Measurements from ENCODE around the gene LNPEP.

DNA sequence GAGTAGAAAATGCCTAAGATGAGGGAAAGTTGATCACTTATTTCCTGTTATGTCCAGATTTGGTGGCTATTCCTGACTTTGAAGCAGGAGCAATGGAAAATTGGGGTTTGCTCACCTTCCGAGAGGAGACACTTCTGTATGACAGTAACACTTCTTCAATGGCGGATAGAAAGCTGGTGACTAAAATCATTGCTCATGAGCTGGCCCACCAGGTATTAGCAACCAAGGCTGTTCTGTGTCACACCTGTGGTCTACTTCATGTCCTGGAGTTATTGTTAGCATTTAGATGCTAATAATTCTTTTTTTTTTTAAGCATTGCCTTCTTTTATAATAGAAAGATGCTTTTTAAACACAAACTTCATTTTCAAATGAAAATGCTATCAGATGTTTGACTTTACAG lies 57.9 kb downstream of the LNPEP start:
- TF ChIP-seq, protein P1, sequence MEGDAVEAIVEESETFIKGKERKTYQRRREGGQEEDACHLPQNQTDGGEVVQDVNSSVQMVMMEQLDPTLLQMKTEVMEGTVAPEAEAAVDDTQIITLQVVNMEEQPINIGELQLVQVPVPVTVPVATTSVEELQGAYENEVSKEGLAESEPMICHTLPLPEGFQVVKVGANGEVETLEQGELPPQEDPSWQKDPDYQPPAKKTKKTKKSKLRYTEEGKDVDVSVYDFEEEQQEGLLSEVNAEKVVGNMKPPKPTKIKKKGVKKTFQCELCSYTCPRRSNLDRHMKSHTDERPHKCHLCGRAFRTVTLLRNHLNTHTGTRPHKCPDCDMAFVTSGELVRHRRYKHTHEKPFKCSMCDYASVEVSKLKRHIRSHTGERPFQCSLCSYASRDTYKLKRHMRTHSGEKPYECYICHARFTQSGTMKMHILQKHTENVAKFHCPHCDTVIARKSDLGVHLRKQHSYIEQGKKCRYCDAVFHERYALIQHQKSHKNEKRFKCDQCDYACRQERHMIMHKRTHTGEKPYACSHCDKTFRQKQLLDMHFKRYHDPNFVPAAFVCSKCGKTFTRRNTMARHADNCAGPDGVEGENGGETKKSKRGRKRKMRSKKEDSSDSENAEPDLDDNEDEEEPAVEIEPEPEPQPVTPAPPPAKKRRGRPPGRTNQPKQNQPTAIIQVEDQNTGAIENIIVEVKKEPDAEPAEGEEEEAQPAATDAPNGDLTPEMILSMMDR (IDR thresholded peaks at IDR 0.05): no peak
- TF ChIP-seq EP300 (IDR thresholded peaks at IDR 0.05) (no peak), POLR2A (IDR thresholded peaks at IDR 0.05) (no peak)
